Panc1 (cell line): ENCODE data around the gene MLLT3. TPM values are rescaled to one million over a fixed set of nuclear protein-coding genes. Genes with fewer than 3 reads are reported as not detected.

ENCODE experiments used
- ATAC-seq: fragments of 200-7000 bp; cut with Tn5 transposase; 2 replicates; pipeline ENCODE4 v1.9.1; 2020; ENCODE audit warnings: mild to moderate bottlenecking, moderate library complexity
- BruUV-seq: library from RNA; stranded (reverse); fragments of 400-500 nt; replicated peaks from 2 replicates; lab custom pipeline; 2021; lab: Mats Ljungman, UMichigan
- CTCF ChIA-PET: fragments of 300-600 bp; sonication (Branson Sonifier 250); formaldehyde crosslinking; loops from one replicate; lab custom pipeline; 2022; ENCODE audit warnings: antibody characterized with exemption; lab: Charles Lee
- POLR2A ChIA-PET: fragments of 300-600 bp; sonication (Branson Sonifier 250); formaldehyde crosslinking; loops from one replicate; lab custom pipeline; 2022; ENCODE audit warnings: antibody characterized with exemption; lab: Charles Lee
- DNase-seq: peaks from one replicate; pipeline ENCODE4 v3.0.0-alpha.2; 2010; ENCODE audit warnings: low read depth, low spot score
- H3K27ac ChIP-seq: 2 replicates; pipeline ENCODE4 v1.5.1; 2011; ENCODE audit warnings: mild to moderate bottlenecking, low read length, inconsistent platforms
- H3K27me3 ChIP-seq: fragments of 200-500 bp; sonication (Bioruptor generic); 2 replicates; pipeline ENCODE4 v1.6.0; 2014; ENCODE audit warnings: low read length, inconsistent platforms; ENCODE audit not compliant: control insufficient read depth, insufficient read depth
- H3K36me3 ChIP-seq: fragments of 200-500 bp; sonication (Bioruptor generic); 2 replicates; pipeline ENCODE4 v1.5.1; 2014; ENCODE audit warnings: inconsistent platforms, mild to moderate bottlenecking, low read length, moderate library complexity; ENCODE audit not compliant: control insufficient read depth, insufficient read depth
- H3K4me1 ChIP-seq: 2 replicates; pipeline ENCODE4 v1.5.1; 2011; ENCODE audit warnings: inconsistent platforms, mild to moderate bottlenecking, low read length, moderate library complexity; ENCODE audit not compliant: control insufficient read depth, insufficient read depth
- H3K4me3 ChIP-seq, 2 experiments: 2 replicates each; pipeline ENCODE4 v1.5.1; 2011 to 2012; ENCODE audit warnings: low read depth in 2 of 2, low read length in 2 of 2, mild to moderate bottlenecking in 2 of 2, inconsistent platforms in 1 of 2, moderate library complexity in 1 of 2
- H3K9me3 ChIP-seq: fragments of 200-500 bp; sonication (Bioruptor generic); 2 replicates; pipeline ENCODE4 v1.5.1; 2014; ENCODE audit warnings: low read depth, mild to moderate bottlenecking, inconsistent platforms, low read length, moderate library complexity; ENCODE audit not compliant: control insufficient read depth, insufficient read depth
- CTCF ChIP-seq: fragments of 450-650 bp; IDR thresholded peaks from 2 replicates; pipeline ENCODE4 v1.5.1; 2017; ENCODE audit warnings: mild to moderate bottlenecking
- POLR2AphosphoS5 ChIP-seq: IDR thresholded peaks from 2 replicates; pipeline ENCODE4 v1.6.1; 2012; ENCODE audit warnings: mild to moderate bottlenecking, low read depth, low read length, moderate library complexity
- REST ChIP-seq, 2 experiments: IDR thresholded peaks; 2 replicates each; pipeline ENCODE4 v1.6.1; 2011 to 2012; ENCODE audit warnings: low read depth in 2 of 2, control low read depth in 1 of 2, low read length in 1 of 2, mild to moderate bottlenecking in 1 of 2, moderate library complexity in 1 of 2; ENCODE audit not compliant: insufficient read depth in 1 of 2
- SIN3A ChIP-seq: IDR thresholded peaks from 2 replicates; pipeline ENCODE4 v1.6.1; 2012; ENCODE audit warnings: low read depth, mild to moderate bottlenecking, low read length, moderate library complexity, borderline replicate concordance; ENCODE audit not compliant: insufficient read depth
- TCF7L2 ChIP-seq: IDR thresholded peaks from 2 replicates; pipeline ENCODE4 v1.6.1; 2011; ENCODE audit warnings: mild to moderate bottlenecking, low read depth, low read length, inconsistent platforms
- in situ Hi-C: cut with HindIII; loops from 2 replicates; pipeline ENCODE4 v1.10.0; 2016; ENCODE audit warnings: low sequenced_read_pairs, low pct_unique_long_range_greater_than_20kb
- intact Hi-C: fragments of 100-400 bp; cut with micrococcal nuclease; formaldehyde crosslinking; loops from one replicate; pipeline ENCODE4 v1.10.0; 2022; ENCODE audit not compliant: unreplicated experiment
- total RNA-seq: library from RNA; stranded (reverse); gene quantifications from one replicate; pipeline ENCODE4 v1.2.1, GENCODE V29; 2021; ENCODE audit not compliant: unreplicated experiment

The MLLT3 gene
- total RNA-seq, 1 experiment from 2014 or later = 0.49 TPM

DNA sequence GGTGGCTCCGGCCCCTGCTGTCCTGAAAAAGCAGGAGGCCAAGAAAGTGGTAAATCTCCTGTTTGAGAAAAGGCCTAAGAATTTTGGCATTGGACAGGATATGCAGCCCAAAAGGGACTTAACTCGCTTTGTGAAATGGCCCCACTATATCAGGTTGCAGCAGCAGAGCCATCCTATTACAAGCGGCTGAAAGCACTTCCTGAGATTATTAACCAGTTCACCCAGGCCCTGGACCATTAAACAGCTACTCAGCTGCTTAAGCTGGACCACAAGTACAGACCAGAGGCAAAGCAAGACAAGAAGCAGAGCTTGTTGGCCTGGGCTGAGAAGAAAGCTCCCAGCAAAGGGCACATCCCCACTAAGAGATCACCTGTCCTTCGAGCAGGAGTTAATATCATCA, 89.7 kb downstream of the MLLT3 start:
- no peaks in the 10 kb centered on the region for H3K36me3 ChIP-seq
- DNase-seq = no peak
- intact Hi-C loops = no loop called here
- H3K27ac ChIP-seq = no peak overlapping the region
- TF ChIP-seq CTCF (no peak), REST (IDR thresholded peaks at IDR 0.05; ENCODE audit: insufficient read depth in 1 of 2, low read depth in 2 of 2, low read length in 1 of 2) (no peak), SIN3A (no peak), TCF7L2 (no peak), POLR2AphosphoS5 (no peak)
- in situ Hi-C loops = no loop called here
- ChIA-PET POLR2A (no interaction called here), CTCF (no interaction called here)
- no peaks in the 10 kb centered on the region for H3K27me3 ChIP-seq
- no peak overlapping the region for H3K4me3 ChIP-seq
- BruUV-seq = no TSS peak
- no peaks in the 10 kb centered on the region for H3K9me3 ChIP-seq
- ATAC-seq = no peak
- no peaks in the 10 kb centered on the region for H3K4me1 ChIP-seq

GRCh38 chr9:20529837-20530236, 92.5 kb downstream of the MLLT3 start:
- DNase-seq = no peak
- intact Hi-C loops = no loop called here

More at GRCh38 chr9:20529837-20530236, 92.5 kb downstream of the MLLT3 start:
- no peak for ATAC-seq
- TF ChIP-seq CTCF (no peak), TCF7L2 (no peak), POLR2AphosphoS5 (no peak), REST (IDR thresholded peaks at IDR 0.05; ENCODE audit: insufficient read depth in 1 of 2, low read depth in 2 of 2, low read length in 1 of 2) (no peak), SIN3A (no peak)
- Histone ChIP-seq H3K4me3 (no peak overlapping the region), H3K36me3 (no peaks in the 10 kb centered on the region), H3K27me3 (no peaks in the 10 kb centered on the region), H3K9me3 (no peaks in the 10 kb centered on the region), H3K27ac (no peak overlapping the region), H3K4me1 (no peaks in the 10 kb centered on the region)
- BruUV-seq = no TSS peak
- ChIA-PET CTCF (no interaction called here), POLR2A (no interaction called here)
- in situ Hi-C loops = no loop called here
